Right cardiac atrium (tissue), 5 donors: Measurements from ENCODE around the gene GIMAP2. TPM values are rescaled to one million over a fixed set of nuclear protein-coding genes. Genes with fewer than 3 reads are reported as not detected.

Source experiments
- ATAC-seq, 2 donors: fragments of 200-7000 bp; cut with Tn5 transposase; one replicate each; pipeline versions ENCODE4 v1.8.0 to v1.9.1; 2020; ENCODE audit warnings: moderate library complexity in 2 of 2, mild to moderate bottlenecking in 1 of 2
- DNase-seq, 3 donors: peaks; one replicate each; pipeline ENCODE4 v3.0.0-alpha.2; 2020
- H3K27ac ChIP-seq: one replicate; pipeline ENCODE4 v1.5.1; 2013; ENCODE audit warnings: mild to moderate bottlenecking, low read length, control low read depth, moderate library complexity
- H3K27me3 ChIP-seq: one replicate; pipeline ENCODE4 v1.6.1; 2013; ENCODE audit not compliant: control insufficient read depth, insufficient read depth
- H3K4me1 ChIP-seq: one replicate; pipeline ENCODE4 v1.6.1; 2013; ENCODE audit warnings: low read length; ENCODE audit not compliant: control insufficient read depth, insufficient read depth
- H3K4me3 ChIP-seq: one replicate; pipeline ENCODE4 v1.5.1; 2013; ENCODE audit warnings: low read length, control low read depth
- H3K9me3 ChIP-seq: one replicate; pipeline ENCODE4 v1.6.1; 2013; ENCODE audit warnings: low read length; ENCODE audit not compliant: control insufficient read depth
- WGBS: extraction: QIAGEN DNeasy Blood & Tissue Kit; methylation state at CpG from one replicate; pipeline ENCODE4 v1.1.7; 2013; 5-methylcytosine and 5-hydroxymethylcytosine counted together
- intact Hi-C, 4 donors: fragments of 100-400 bp; cut with DNase I; formaldehyde crosslinking; loops; one replicate each; pipeline versions ENCODE4 v1.11.0 to v1.14.0; 2022 to 2023
- polyA plus RNA-seq: library from polyadenylated mRNA; stranded (reverse); fragments of 200-250 nt; gene quantifications from one replicate; pipeline ENCODE4 v1.2.3, GENCODE V29; 2013
- total RNA-seq, 4 donors: library from RNA; stranded (reverse); fragmentation: NEBNext Ultra II Directional; extraction: Animal tissue kit (Norgen Biotek cat#: 25700); gene quantifications; one replicate each; pipeline ENCODE4 v1.2.1, GENCODE V29; 2021
- donor health status: healthy with polysubstance abuse.
- donor health status: DM: no; HTN: yes; CAD: no.
- donor health status: DM: no; HTN: no; CAD: no.
- donor health status: DM: no; HTN: yes; CAD: no; lungs with severe emphysema.
- donor health status: DM: yes; HTN: yes; CAD: no.

GIMAP2 gene
- total and polyA plus RNA-seq, 5 donors: 4.1 to 8.3 (median 4.8) TPM

GRCh38 chr7:150734254-150734653 is 48.7 kb downstream of the GIMAP2 start:
- no peaks in the 10 kb centered on the region for H3K4me1 ChIP-seq
- H3K4me3 ChIP-seq: no peak overlapping the region
- DNase-seq (no peak), ATAC-seq (no peak)
- intact Hi-C loops: no loop called here
- no peak overlapping the region for H3K27ac ChIP-seq
- no peaks in the 10 kb centered on the region for H3K9me3 ChIP-seq
- 87% methylated on average over 3 of the region's 3 CpGs for WGBS
- no peaks in the 10 kb centered on the region for H3K27me3 ChIP-seq

GRCh38 chr7:150735596-150736358 is 50.3 kb downstream of the GIMAP2 start:
- intact Hi-C loops: loop anchor here in 1 of 4 donors (2.0 to 5.0 kb wide), 2 partner anchors 59 to 103 kb away; partner anchors contain the start of gene GIMAP6
- Histone ChIP-seq H3K27ac (no peak overlapping the region), H3K9me3 (no peaks in the 10 kb centered on the region), H3K4me3 (no peak overlapping the region), H3K4me1 (no peaks in the 10 kb centered on the region), H3K27me3 (no peaks in the 10 kb centered on the region)
- no peak for DNase-seq
- 81% methylated on average over 3 of the region's 3 CpGs for WGBS
- no peak for ATAC-seq

- ATAC-seq (peak in 1 of 2 donors; percentile 35), DNase-seq (no peak)
- peak overlapping the region; percentile 50 for H3K4me3 ChIP-seq
- intact Hi-C loops: loop anchor here in 1 of 4 donors (2.0 to 5.0 kb wide), 2 partner anchors 60 to 105 kb away; partner anchors contain the start of gene GIMAP6
- 41% methylated on average over 4 of the region's 4 CpGs for WGBS
- H3K4me1 ChIP-seq: no peaks in the 10 kb centered on the region
- no peaks in the 10 kb centered on the region for H3K9me3 ChIP-seq
- peak overlapping the region; percentile 43 for H3K27ac ChIP-seq
- no peaks in the 10 kb centered on the region for H3K27me3 ChIP-seq
Observed at GRCh38 chr7:150736864-150737263, 51.4 kb downstream of the GIMAP2 start.

- Histone ChIP-seq H3K9me3 (no peaks in the 10 kb centered on the region), H3K27ac (peak within 1 kb of the TSS; percentile 54), H3K4me3 (peak within 1 kb of the TSS; percentile 50), H3K27me3 (no peaks in the 10 kb centered on the region), H3K4me1 (peaks cover 4% of the 10 kb centered on the region)
- 23% methylated on average over 14 of the region's 14 CpGs for WGBS
- ATAC-seq (peak; percentile 73 to 81), DNase-seq (peak in 1 of 3 donors; percentile 65)
- intact Hi-C loops: loop anchor here in 1 of 4 donors (2.0 to 5.0 kb wide), 2 partner anchors 61 to 105 kb away; partner anchors contain the start of gene GIMAP6
Observed at GRCh38 chr7:150737265-150738055, 52.0 kb downstream of the GIMAP2 start, which contains the start of gene GIMAP5. TSS of gene GIMAP5 (plus strand) at chr7:150737418. CDS start at chr7:150740885, 3,467 bp downstream.

GRCh38 chr7:150738092-150738491 is 52.6 kb downstream of the GIMAP2 start:
- Histone ChIP-seq H3K27ac (peak overlapping the region; percentile 54), H3K4me1 (peaks cover 7% of the 10 kb centered on the region), H3K27me3 (no peaks in the 10 kb centered on the region), H3K9me3 (no peaks in the 10 kb centered on the region), H3K4me3 (peak overlapping the region; percentile 50)
- no peak for DNase-seq
- 50% methylated on average over 5 of the region's 5 CpGs for WGBS
- peak in 1 of 2 donors; percentile 10 for ATAC-seq
- intact Hi-C loops: loop anchor here in 1 of 4 donors (5.0 kb wide), 1 partner anchor 106 kb away; the partner anchor contains the start of gene GIMAP6

- no peaks in the 10 kb centered on the region for H3K9me3 ChIP-seq
- H3K4me1 ChIP-seq: peaks cover 7% of the 10 kb centered on the region
- DNase-seq (no peak), ATAC-seq (peak in 1 of 2 donors; percentile 43)
- no peaks in the 10 kb centered on the region for H3K27me3 ChIP-seq
- H3K27ac ChIP-seq: peak overlapping the region; percentile 54
- peak overlapping the region; percentile 50 for H3K4me3 ChIP-seq
- intact Hi-C loops: loop anchor here in 1 of 4 donors (5.0 kb wide), 1 partner anchor 106 kb away; the partner anchor contains the start of gene GIMAP6
- WGBS: 55% methylated on average over 5 of the region's 5 CpGs
Observed at GRCh38 chr7:150738591-150739001, 53.1 kb downstream of the GIMAP2 start.

- Histone ChIP-seq H3K27ac (no peak overlapping the region), H3K27me3 (no peaks in the 10 kb centered on the region), H3K4me1 (peaks cover 7% of the 10 kb centered on the region), H3K4me3 (peak overlapping the region; percentile 50), H3K9me3 (no peaks in the 10 kb centered on the region)
- no peak for DNase-seq
- intact Hi-C loops: loop anchor here in 1 of 4 donors (5.0 kb wide), 1 partner anchor 107 kb away; the partner anchor contains the start of gene GIMAP6
- ATAC-seq: peak in 1 of 2 donors; percentile 40
Observed at GRCh38 chr7:150739033-150739432, 53.5 kb downstream of the GIMAP2 start.

GRCh38 chr7:150740053-150740452 is 54.5 kb downstream of the GIMAP2 start:
- WGBS: 65% methylated on average over 10 of the region's 10 CpGs
- peaks cover 7% of the 10 kb centered on the region for H3K4me1 ChIP-seq
- no peaks in the 10 kb centered on the region for H3K9me3 ChIP-seq
- intact Hi-C loops: no loop called here
- DNase-seq (no peak), ATAC-seq (no peak)
- peak overlapping the region; percentile 42 for H3K4me3 ChIP-seq
- peak overlapping the region; percentile 44 for H3K27ac ChIP-seq
- H3K27me3 ChIP-seq: no peaks in the 10 kb centered on the region

GRCh38 chr7:150742286-150742968 is 56.9 kb downstream of the GIMAP2 start:
- 87% methylated on average over 14 of the region's 14 CpGs for WGBS
- Histone ChIP-seq H3K4me3 (no peak overlapping the region), H3K27ac (no peak overlapping the region), H3K9me3 (no peaks in the 10 kb centered on the region), H3K27me3 (no peaks in the 10 kb centered on the region), H3K4me1 (peaks cover 7% of the 10 kb centered on the region)
- intact Hi-C loops: no loop called here
- no peak for DNase-seq
- no peak for ATAC-seq
